Activated T-helper 1 cell treated with Interleukin-2 at 50 U/mL for 16 hours (primary cell): ENCODE measurements around the gene MKI67.
A peak's percentile ranks its signal among the peaks of the same experiment; 100 is the strongest.

ENCODE experiments used
- DNase-seq: peaks from one replicate; pipeline ENCODE4 v3.0.0-alpha.2; 2020; ENCODE audit warnings: low read depth

MKI67 gene

DNA sequence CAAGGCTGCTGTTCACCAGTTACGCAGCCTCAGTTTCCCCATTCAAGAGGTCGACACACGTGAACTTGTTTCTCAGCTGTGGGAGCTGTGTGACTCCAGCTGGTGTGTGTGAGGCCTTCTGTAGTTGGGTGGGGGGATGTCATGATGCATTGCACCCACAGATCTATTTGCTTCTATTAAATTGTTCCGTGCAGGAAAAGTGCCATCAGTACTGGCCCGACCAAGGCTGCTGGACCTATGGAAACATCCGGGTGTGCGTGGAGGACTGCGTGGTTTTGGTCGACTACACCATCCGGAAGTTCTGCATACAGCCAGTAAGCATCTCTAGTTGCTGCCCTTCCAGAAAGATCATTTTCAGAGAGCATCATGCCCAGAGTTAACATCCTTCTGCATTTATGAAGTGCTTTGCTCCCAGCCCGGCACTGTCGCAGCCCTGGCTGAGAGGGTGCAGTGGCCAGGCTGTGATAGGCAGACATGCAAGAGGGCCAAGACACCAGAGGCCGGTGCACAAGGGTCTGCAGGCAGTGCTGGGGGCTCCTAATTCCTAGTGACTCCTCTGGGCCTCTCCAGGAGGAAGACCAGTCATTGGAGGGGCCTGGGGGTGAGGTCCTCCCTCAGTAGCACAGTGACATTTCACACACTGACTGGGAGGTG, 60.2 kb downstream of the MKI67 start:
- no peak for DNase-seq

DNA sequence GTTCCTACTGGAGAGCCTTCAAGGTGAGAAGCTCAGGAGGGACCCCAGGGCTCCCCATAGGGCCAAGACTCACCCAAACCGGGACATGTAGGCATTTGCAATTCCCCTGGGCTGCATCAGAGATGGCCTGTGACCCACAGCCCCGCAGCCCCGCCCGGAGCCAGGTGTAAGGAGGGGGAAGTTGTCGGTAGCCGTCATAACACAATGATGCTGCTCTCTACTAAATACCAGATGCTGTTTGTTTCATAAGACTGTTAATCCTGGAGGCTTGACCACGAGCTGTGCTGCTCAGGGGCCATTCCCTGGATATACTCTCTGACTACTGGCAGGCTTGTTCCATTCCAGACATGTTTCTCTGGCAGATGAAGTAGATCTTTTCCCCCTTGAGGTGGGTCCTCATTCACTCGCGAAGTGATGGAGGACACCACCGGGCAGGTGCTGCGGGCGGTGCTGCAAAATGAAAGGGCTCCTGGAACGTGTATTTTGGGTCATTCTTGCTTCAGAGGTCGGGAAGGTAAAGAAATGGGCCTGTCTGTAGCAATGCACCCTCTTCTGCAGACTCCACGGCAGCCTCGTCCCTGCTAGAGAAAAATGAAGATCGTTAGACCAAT, 61.1 kb downstream of the MKI67 start:
- no peak for DNase-seq

DNA sequence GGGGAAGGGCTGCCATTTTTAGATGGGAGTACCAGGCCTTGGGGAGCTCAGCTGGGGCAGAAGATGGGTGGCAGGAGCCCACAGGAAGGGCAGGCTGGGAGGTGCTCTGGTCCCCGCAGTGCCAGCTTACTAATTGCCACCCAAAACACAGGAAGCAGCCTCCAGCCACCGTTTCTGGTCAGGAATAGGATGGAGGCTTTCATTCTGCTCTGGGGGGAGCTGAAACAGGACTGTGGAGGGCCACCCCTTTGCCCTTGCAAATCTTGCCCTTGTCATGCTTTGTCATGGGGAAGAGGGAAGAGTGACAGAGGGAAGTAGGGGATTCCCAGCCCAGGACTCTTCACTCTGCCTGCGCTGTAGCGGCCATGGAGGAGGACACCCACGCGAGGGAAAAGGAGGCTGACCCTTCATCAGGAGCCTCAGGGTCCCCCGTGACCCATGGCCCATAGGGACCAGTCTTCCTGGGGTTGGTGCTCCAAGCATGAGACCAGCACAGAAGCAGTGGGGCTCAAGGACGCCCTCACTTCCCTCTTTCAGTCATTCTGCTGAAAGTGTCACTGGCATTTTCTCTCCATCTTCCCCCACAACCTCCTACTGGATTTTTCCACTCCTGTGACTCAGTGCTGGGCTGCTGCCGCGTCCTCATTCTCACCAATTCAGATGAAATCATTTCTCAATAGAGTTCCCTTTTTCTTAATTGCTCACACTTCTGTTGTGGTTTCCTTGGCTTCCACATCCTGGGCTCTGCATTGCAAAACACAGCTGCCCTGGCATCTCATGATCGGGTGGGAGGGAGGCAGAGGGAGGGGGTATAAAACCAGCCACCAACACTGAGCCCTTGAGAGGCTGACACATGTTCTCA, 61.9 kb downstream of the MKI67 start:
- peak; percentile 48 for DNase-seq

DNA sequence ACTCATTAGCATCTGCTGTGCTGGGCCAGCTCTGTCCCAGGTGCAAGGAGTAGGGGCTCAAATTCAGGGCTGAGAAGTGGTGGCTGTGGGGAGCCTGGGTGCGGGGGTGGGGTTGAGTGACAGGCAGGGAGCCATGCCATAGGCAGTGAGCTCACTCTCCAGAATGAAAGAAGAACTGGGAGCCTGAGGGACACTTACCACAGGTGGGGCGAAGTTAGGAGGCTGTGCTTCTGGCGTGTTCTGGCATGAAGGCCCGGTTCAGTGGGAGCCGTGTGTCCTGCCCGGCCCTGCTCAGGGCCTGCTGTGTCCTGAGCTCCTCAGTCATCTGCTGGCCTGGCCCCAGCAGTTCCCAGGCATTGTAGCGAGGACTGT, 62.5 kb downstream of the MKI67 start:
- no peak for DNase-seq

DNA sequence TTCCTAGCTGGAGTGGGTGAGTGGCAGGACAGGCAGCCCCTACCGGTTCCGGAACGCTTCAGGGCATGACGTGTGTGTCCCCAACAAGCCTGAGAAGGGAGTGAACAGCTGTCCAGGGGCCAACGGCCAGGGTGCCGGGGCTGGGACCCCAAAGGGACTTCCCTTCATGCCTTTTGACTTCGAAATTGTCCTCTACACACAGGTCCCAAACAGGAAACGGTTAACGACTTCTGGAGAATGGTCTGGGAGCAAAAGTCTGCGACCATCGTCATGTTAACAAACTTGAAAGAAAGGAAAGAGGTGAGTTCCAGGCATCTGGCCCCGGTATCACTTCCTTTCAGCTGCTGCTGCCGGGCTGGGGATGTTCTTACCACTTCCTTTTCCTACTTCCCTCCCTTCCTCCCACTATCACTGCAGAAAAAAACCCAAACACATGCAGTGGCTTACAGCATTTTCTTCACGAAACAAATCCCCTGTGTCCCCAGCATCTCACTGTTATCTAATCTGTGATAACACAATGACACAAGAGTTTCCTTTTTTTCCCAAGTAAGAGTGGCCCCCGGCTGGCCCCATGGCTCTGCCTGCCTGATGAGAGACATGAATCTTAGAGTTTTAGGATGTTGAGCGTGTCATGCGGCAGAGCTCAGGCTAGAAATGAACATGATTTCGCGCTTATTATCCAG, 63.2 kb downstream of the MKI67 start:
- peak; percentile 40 for DNase-seq

DNA sequence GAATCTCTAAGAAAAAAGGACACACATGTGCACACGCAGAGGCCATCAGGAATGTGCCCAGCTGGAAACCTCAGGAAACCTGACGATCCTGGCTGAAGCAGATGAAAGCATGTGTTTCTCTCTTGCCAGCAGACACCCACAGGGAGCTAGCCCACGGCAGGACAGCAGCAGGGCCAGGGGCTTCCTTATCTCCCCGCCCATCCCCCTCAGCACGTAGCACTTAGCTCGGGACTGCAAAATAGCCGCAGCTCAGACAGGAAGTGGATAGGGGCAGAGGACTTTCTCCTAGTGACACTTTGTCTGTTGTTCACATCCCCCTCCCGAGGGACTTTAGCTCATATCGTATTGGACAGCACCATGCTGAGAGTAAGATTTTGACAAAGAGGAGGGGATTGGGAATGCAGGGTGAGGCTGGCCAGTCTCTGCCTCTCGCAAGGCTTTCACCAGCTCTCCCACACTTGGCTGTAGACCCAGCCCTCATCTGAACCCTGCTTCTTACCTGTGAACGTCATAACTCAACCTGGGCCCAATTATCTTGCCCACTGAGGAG, 63.8 kb downstream of the MKI67 start:
- no peak for DNase-seq

DNA sequence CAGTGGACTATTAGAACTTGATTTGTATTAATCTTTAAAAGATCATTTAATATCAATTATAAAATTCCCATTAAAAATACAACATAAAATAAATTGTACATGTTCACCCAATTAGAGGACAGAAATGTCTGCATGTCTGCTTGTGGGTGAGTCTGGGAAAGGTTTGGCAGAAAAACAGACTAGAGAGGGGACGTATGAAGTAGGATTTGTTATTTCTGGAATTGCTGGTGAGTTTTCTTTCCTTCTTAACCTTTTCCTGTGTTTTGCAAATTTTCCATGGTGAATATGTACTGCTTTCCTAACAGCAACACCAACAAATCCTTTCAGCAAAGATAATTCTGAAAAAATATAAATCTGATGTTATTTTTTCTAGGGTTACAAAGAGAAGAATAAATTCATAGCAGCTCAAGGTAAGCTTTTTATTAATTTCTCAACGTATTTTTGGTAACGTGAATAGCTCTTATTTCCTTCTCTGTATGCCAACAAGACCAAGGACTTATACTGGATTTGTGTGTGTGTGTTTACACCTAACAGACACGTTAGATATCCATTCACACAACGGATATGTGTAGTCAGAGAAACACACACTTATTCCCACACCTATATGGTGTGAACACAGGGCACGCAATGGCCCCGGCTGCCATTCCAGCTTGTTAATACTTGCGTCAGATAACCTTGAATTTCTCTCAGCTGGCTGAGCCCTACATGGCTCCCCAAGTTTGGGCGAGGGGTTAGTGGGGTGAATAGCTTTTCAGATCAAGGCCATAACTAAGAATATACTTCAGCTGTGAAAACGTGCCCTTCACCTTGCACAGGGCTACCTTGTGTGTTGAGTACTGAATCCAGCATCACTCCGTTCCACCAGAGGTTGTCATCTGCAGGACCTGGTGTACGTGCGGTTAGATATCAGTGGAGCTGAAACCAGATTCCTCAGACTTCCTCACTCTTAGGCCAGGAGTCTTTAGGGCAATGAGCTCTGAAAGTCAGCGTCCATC, 64.6 kb downstream of the MKI67 start:
- DNase-seq: no peak

DNA sequence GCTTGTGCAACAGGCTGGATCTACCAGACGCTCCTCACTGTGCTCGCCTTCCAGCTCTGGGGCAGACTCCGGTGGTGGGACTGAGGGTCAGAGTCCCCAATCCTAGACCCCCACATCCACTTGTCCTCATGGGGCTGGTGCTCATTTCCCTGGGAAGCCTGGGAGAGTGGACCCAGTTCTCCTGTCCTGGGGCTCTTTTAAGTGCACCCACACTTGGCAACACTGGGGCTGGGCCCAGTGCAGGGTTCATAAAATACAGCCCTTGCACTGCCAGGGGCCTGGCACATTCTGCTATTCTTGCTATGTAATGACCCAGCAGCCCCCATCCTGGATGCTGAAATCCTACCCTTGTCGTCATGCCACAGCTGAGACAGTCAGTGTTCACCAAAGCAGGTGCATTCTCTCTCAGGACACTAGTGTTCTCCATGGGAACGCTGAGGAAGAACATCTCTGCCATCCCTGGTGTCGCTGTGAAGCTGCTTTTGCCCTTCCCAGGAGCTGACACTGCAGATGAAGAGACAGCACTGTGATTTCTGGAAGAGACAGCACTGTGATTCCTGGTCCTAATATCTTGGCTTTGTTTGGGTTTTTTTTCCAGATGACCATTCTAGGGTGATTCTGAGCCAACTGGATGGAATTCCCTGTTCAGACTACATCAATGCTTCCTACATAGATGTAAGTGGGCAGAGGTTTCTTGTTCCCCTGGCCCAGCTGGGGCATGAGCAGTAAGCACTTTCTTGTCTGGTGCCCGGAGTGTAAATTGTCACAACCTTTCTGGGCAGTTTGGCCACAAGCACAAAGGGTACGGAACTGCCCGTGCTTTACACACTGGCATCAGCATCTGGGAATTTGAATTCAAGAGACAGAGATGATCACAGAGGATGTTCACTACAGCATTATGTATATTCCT, 65.6 kb downstream of the MKI67 start:
- no peak for DNase-seq

DNA sequence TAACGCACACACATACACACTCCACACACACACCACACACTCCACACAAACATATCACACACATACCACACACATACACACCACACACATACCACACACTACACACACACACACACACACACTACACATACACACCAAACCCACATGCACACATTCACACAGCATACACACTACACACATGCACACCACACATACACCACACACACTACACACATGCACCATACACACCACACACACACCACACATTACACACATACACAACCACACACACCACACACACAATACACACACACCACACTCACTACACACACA, 66.3 kb downstream of the MKI67 start:
- no peak for DNase-seq

DNA sequence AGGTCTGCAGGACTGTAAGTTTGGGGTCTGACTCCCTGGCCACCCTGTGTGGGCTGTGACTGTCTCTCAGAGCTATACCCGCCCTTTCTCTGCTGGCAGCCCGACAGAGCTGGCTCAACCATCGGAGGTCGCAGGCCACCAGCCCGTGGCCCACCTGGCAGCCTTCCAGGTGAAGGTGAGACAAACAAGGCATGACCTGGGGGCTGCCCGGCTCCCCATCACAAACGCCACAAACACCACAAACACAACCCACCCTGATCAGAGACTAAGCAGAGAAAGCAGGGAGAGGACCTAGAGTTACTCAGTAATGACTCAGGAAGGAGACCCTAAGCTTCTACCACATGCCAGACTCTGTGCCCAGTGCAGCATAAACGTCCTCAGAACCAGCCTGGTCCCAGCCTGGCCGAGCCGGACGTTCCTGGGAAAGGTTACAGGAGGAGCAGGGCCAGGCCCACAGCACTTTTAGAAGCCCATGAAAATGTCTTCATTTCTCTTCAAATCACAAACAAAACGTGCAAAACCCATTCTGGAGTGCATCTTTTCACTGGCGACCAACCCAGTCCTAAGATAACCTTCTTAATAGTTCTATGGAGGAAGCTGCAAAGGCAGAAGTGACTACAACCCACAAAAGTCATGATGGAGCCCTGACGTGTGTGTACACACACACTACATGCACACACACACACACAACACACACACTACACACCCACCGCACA, 66.8 kb downstream of the MKI67 start:
- DNase-seq: no peak

DNA sequence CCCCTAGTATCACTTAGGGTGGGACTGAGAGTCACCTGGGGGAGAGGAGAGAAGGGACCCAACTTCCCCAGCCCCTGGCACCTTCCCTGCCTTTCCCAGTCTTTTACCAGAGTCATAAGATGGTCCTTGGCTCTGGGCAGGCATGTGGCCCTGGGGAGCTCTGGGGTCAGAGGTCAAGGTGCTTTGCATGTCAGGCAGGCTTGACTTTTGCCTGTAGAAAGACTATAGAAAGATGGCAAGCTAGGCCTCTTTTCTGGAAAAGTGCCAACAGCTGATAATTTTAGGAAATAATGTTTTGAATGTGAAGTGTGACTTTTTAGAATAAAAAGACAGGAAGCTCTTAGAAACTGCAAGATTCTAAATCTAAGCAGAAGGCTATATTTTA, 67.5 kb downstream of the MKI67 start:
- no peak for DNase-seq

DNA sequence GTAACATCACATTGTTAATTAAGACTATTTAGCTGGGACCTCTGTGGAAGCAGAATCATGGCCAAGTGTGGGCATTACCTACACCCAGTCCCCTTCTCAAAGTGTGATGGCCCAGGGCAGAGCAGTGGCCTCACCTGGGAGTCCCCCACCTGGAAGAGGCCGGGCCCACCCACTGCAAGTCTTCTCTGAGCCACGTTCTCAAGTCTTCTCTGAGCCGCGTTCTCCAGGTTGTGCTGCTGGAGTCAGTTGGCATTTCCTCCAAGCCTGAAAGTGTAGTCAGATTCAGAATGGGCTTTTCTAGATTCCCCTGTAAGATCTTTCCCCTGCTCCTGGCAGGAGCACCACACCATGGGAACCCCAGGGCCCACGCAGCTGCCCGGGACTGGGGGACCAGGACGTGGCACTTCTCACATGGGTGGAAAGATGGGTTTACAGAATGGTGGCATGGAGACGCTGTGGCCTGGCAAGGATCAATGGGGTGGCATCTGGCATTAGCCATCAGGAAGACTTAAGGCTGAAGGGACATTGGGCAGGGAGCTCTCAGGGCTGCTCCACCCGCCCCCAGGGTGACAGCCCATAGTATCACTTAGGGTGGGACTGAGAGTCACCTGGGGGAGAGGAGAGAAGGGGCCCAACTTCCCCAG, 68.0 kb downstream of the MKI67 start:
- no peak for DNase-seq

DNA sequence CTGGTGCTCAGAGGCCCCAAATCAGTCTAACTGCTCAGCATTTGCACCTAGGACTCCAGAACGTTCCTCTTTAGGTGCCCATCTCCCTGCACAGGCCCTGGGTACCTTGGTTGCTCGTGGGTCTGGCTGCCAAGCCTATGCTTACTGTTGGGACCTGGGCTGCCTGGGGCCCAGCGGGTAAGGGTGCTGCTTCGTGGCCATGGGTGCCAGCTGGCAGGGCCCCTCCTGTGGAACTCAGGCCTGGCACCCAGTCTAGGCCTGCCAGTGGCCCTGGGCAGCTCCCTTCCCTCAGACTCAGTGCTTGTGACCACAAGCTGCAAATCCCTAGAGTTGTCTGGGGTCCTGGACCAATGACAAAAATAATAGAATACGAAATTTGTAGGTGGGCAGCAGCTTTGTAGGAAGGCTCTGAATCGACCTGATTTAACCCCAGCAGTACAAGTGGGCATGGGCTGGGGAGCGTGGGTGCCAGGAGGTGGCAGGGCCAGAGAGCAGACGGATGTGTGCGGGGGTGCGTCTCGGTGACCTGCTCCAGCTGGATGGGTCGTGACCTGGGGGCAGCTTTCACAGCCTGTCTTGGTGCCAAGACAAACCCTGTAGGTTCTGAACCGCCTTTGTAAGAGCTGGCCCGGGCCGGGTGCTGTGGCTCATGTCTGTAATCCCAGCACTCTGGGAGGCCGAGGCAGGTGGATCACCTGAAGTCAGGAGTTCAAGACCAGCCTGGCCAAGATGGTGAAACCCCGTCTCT, 69.7 kb downstream of the MKI67 start:
- no peak for DNase-seq

DNA sequence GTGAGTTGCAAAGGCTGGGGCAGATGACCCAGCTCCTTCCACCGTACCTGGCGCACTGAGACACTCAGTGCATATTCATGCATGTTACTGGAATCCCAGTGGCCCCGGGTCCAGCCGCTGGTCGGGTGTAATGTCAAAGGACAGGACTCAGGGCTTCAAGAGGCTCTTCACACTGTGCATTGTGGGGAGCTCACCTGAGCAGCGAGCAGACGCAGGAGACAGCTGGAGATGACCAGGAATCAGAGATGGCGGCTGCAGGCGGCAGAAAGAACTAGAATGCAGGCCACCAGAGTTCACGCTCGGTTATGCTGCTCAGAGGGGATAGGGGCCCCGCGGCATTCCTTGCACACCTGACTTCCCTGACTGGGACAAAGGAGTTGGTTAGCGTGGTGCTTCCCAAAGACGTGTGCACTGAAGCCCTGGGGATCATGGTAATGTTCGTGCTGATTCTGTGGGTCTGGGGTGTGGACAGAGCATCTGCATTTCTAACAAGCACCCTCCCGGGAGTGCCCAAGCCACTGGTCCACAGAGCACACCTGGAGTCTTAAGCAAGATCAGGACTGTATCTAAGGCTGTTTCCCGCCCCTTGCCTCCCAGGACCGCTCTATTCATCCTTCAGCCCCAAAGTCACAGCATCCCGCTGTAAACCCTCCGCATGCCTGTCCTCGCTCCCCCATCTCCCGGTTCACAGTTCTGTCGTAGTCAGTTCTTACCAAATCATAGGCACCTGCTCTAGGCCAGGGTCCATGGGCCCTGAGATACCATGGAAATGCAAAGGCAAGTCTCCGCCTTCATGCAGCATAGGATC, 71.0 kb downstream of the MKI67 start:
- DNase-seq: no peak

DNA sequence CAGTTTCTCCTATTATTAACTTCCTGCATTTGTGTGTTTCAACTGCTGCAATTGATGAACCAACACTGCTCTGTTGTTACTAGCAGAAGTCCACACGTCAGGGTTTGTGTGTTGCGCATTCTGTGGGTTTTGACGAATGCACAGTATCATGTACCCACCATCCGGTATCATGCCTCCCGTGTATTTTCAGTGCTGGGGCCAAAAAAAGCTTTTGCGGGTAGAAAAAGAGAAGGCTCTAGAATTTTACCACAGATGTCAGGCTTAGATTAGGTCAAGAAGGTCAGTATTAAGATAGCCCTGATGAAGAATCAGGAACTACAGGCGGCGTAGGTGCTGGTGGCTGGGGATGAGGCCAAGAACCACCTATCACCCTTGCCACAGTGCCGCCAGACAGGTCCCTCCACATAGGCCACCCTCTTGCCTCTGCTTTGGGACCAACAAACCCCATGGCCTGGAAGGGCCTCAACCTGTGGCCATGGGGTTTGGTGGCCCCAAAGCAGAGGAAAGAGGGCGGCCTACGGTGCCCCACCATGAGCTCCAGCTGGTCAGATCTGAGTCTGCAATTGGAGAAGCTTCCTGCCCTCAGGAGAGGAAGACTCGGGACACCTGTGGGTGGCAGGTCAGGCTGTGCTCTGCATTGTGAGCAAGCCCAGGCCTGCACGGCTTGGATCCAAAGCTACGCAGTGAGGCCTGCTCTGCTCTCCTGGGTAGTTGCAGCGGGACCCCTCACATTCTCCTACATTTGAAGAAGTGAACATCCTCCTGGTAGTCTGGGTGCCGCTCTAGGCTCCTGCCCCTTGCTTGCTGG, 71.9 kb downstream of the MKI67 start:
- no peak for DNase-seq

DNA sequence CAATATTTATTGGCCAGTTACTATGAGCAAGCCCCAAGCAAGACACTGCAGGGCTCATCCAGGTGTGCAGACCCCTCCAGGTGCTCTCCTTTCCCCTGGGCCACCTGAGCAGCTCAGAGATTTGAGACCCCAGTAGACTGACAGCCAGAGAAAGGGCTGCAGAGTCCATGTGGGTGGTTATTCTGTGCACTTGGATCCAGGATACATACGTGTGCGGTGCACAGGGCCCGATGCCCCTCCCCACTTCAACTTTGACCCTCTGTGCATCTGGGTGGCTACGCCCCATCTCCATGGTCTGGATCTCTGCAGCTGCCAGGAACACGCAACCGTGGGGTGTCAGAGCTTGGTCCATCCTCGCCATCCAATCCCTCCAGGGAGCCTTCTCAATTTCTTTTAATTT, 72.9 kb downstream of the MKI67 start:
- DNase-seq: no peak

DNA sequence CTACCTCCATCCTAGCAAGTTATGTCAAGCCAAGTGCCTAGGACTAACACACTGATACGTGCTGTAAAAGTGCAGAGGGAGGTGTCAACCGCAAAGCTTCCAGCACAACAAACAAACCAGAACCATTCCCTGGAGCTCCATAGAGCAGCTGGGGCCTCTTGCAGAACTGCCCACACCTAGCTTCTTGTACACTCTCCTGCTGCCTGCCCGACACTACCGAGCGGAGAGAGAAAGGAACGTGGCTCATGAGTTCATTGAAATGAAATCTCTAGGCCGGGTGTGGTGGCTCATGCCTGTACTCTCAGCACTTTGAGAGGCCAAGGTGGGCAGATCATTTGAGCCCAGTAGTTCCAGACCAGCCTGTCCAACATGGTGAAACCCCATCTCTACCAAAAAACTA, 73.5 kb downstream of the MKI67 start:
- DNase-seq: no peak
